NCI-H2227 (cell line): ENCODE measurements around the gene ZSWIM7.

Source experiments
- DNase-seq: peaks from one replicate; lab custom pipeline; 2025; ENCODE audit not compliant: unreplicated experiment; lab: John Stamatoyannopoulos, UW

ZSWIM7 gene

DNA sequence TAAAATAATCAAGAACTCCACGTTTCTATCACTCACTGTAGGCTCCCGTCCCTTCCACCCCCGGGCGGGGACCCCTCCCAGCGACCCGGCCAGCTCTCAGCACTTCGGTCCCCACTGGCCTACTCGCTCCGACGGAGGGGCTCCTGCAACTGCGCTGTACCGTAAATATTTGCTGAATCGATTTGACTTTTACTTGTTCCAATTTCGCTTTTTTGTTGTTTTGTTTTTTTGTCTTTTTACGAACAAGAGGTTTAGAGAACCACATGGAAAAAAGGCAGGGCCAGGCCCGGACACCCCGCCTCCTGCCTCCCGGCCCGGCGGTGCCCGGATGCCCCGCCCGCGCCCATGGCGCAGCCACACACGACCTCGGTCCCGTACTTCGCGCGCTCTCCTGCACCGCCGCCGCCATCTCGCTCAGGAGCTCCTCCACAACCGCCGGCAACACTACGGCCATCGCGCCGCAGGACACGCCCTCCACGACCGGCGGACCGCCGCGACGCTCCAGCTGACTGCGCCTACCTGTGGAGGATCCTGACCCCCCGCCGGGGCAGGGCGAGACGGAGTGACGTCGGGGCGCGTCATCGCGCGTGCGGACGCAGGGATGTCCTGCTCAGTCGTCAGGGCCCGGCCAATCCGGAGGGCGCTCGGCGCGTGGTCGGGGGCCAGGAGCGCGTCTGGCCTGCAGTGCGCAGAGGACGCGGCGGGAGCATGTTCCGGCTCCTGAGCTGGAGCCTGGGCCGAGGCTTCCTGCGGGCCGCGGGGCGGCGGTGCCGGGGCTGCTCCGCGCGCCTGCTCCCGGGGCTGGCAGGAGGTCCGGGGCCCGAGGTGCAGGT is at the start of gene ZSWIM7, which contains the start of gene TTC19:
ZSWIM7 (minus strand) TSS at position 564 of the 833 bp plus-strand sequence; CDS start at position 454, 110 bp downstream.
TTC19 (plus strand) TSS at position 684 of the 833 bp plus-strand sequence; CDS start at position 709, 25 bp downstream.
- peak; percentile 95 for DNase-seq

GRCh38 chr17:16048811-16049449 is 49.4 kb upstream of the ZSWIM7 start:
- DNase-seq = no peak

DNA sequence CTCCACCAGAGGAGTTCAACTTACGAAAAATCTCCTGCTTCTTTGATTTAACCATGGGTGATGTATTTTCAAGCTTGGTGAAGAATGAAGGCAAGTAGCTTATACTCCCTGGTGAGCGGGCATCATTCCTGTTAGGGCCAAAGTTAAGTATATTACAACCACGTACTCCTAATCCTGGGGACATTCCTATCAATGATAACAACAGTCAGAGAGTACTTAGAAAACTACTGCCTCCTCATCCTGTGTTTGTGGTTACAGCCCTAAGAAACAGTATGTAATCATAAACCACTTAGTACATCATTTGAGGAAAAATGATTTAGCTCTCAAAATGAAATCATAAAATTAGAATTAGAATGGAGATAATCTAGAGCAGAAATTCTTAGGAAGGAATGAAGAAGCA is 47.5 kb upstream of the ZSWIM7 start:
- no peak for DNase-seq

GRCh38 chr17:16044487-16044886 is 45.0 kb upstream of the ZSWIM7 start:
- no peak for DNase-seq

DNA sequence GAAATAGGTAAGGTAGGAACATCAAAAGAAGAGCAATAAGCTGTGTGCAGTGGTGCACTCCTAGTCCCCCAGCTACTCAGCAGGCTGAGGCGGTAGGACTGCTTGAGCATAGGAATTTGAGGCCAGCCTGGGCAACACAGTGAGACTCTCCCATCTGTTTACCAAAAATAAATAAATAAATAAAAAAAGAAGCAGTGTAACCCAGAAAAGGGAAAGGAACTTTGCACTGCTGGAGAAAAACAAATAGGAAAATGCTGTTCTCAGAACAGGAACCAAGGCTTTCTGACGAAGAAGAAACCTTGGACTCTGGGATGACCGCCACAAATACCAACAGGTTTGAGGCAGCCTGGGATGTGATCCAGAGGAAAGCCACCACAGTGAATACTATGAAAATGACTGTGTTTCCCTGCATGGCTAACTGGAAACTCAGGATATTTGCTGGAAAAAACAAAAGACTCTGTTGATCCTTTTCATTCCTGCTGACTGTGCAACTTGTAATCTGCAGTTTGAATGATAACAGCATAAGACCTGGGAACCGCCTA is 41.3 kb upstream of the ZSWIM7 start:
- DNase-seq = no peak

- DNase-seq = no peak
Observed at GRCh38 chr17:16037636-16038035, 38.1 kb upstream of the ZSWIM7 start.

DNA sequence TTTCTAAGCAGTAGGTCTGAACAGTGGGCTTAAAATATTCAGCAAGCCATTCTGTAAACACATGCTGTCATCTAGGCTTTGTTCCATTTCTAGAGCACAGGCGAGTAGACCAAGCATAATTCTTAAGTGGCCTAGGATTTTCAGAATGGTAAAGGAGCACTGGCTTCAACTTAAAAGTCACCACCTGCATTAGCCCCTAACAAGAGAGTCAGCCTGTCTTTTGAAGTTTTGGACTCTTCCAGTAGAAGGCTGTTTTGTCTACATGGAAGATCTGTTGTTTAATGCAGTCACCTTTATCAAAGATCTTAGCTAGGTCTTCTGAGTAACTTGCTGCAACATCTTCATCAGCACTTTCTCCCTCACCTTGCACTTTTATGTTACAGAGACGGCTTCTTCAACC is 36.8 kb upstream of the ZSWIM7 start:
- DNase-seq = no peak

DNA sequence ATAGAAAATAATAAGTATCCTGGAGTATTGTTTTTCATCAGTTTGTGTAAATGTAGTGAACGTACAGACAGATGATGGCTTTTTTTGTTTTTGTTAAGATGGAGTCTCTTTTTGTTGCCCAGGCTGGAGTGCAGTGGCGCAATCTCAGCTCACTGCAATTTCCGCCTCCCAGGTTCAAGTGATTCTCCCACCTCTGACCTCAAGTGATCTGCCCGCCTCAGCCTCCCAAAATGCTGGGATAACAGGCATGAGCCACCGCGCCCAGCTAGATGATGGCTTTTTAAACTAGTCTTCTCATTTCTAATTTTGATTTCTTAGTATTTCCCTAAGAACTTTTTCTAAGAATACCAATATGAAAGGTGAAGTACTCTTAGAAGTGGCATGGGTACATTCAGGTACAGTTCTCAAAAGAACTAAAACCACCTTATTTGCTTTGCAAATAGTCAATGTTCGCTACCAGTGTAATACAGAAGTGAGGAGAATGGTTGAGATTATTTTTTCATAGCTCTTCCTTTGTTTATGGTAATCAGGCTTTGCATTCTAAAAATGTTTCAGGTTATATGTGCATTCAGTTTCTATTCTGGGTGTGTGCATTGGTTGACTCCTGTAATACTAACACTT is 34.3 kb upstream of the ZSWIM7 start:
- no peak for DNase-seq

- no peak for DNase-seq
Observed at GRCh38 chr17:16027708-16028584, 28.4 kb upstream of the ZSWIM7 start.

- no peak for DNase-seq
Observed at GRCh38 chr17:16026895-16027294, 27.4 kb upstream of the ZSWIM7 start.

GRCh38 chr17:16025202-16025601 is 25.7 kb upstream of the ZSWIM7 start:
- no peak for DNase-seq

- no peak for DNase-seq
Observed at GRCh38 chr17:16023881-16024280, 24.4 kb upstream of the ZSWIM7 start.

DNA sequence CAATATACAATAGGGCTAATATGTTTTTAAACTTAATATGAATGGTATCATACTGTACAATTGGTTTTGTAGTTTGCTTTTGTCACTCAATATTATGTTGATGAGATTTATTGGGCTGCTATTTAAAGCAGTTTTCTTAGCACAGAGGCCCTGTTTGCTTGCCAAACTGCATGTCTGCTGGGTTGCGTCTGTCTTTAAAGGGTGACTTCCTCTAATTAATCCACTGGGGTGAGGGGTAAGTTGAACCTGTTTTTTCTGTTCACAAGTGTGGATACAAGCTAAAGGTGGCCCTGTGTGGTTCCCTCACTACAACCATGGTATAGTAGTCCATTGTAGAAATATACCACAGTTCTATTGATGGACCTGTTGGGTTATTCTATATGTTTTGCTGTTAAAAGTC is 19.8 kb upstream of the ZSWIM7 start:
- no peak for DNase-seq

- DNase-seq = peak; percentile 6
Observed at GRCh38 chr17:16013943-16014407, 14.5 kb upstream of the ZSWIM7 start.

DNA sequence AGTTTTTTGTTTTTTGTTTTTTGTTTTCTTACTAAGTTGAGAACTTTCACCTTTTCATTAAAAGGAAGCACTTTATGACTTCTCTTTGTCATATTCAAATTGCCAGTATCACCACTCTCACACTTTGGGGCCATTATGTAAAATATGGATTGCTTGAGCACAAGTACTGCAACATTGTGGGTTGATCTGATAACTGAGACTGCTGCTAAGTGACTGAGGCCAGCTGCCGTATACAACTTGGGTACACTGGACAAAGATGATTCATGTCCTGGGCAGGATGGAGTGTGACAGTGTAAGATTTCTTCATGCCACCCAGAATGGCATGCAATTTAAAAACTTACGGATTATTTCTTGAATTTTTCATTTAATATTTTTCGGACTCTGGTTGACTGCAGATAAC is 7.9 kb upstream of the ZSWIM7 start:
- no peak for DNase-seq

- no peak for DNase-seq
Observed at GRCh38 chr17:16005636-16006035, 6.1 kb upstream of the ZSWIM7 start.

DNA sequence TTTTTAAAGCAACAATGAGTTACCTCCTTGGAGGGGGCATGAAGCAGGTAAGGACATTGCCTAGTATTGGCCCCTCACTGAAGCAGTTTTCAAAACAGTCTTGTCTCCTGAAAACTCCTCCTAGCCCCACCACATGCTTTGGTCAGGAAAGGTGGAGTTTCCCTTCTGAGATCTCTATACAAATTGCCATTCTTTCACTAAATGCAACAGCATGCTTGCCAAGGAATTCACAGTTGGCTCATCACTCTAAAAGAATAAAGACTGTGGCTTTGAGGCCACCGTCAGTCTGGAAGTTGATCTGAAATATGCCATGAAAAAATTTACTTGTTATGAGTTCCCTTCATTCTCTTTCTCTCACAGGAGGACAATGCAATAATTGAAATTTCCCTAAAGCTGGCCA is 4.3 kb upstream of the ZSWIM7 start:
- DNase-seq = no peak

GRCh38 chr17:16002708-16003260 is 3.3 kb upstream of the ZSWIM7 start:
- DNase-seq = no peak

DNA sequence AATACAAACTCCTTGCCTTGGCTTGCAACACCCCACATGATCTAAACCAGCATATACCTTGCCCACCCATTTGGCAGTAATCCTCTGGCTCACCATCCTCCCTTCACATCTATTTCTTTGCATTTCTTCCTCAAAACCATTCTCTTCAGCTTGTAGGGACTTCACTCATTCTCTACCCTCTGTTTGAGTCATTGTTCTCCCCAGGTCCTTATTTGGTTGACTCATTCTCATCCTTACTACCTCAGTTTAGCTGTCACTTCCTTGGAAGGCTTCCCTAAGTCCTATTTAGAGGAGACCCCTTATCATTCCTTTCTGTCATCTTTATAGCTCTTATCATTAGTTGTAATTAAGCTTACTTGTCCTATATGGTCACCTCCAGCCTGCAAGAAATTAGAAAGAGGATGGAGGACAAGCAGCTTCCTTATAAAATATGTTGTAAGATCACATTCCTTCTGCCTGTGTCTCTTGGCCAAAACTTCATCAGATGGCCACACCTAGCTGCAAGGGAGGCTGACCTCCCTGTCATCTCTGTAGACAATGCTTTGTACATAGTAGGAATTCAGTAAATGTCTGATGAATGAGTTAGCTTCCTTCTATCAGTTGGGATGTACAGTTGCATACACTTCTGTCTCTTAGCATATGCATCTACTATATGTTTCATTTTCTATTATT is 1.9 kb upstream of the ZSWIM7 start:
- no peak for DNase-seq
